HG03575 (cell line): ENCODE results near the gene RAD17.
"Not testable (repeated sequence)": the region's sequence is repeated elsewhere in the genome, so short reads cannot be mapped to it uniquely, and the experiment has no call there.

Source experiments
- ATAC-seq: cut with Tn5 transposase; IDR thresholded peaks from one replicate; pipeline ENCODE4 v1.9.1; 2021; ENCODE audit not compliant: unreplicated experiment, insufficient number of reproducible peaks, low FRiP score; ENCODE audit errors: extremely low read depth

Gene RAD17

GRCh38 chr5:69451941-69452647 is 82.5 kb downstream of the RAD17 start:
- no peak for ATAC-seq

GRCh38 chr5:69453487-69453886 is 83.9 kb downstream of the RAD17 start:
- not testable (repeated sequence) for ATAC-seq

- no peak for ATAC-seq
These were observed 85.0 kb downstream of the RAD17 start for GRCh38 chr5:69454460-69455249.

- not testable (repeated sequence) for ATAC-seq
These were observed 85.9 kb downstream of the RAD17 start for GRCh38 chr5:69455428-69455988.

GRCh38 chr5:69462170-69462569 is 92.6 kb downstream of the RAD17 start:
- ATAC-seq = no peak
